AG10803 (cell line): ENCODE data around the gene SDR42E2.

Source experiments
- DNase-seq: peaks from one replicate; pipeline ENCODE4 v3.0.0; 2010; ENCODE audit warnings: low read depth
- H3K4me3 ChIP-seq: 2 replicates; pipeline ENCODE4 v1.5.1; 2011; ENCODE audit warnings: mild to moderate bottlenecking, low read length, control low read depth
- TF ChIP-seq, protein P1 (sequence below): conservative IDR thresholded peaks from 2 replicates; pipeline ENCODE4 v1.5.1; 2011; ENCODE audit warnings: mild to moderate bottlenecking, low read length, control low read depth, inconsistent platforms

The SDR42E2 gene

DNA sequence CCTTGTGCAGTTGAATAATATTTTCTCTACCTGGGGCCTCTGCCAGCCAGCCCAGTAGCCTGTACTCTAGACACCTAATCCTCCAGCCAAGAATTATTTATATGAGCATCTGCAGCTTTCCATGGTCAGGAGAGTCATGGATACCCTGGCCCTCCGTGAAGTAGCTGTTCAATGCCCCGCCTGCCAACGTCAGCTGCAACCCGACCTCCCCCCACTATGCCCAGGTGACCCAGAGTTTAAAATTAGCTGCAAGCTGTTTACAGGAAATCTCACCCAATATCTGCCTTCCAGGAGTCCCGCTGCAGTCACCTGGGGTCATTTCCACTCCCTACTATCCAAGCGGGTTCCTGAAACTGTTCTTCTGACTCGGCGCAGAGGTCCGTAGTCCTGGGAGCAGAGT is 12.3 kb downstream of the SDR42E2 start:
- TF ChIP-seq, protein P1, sequence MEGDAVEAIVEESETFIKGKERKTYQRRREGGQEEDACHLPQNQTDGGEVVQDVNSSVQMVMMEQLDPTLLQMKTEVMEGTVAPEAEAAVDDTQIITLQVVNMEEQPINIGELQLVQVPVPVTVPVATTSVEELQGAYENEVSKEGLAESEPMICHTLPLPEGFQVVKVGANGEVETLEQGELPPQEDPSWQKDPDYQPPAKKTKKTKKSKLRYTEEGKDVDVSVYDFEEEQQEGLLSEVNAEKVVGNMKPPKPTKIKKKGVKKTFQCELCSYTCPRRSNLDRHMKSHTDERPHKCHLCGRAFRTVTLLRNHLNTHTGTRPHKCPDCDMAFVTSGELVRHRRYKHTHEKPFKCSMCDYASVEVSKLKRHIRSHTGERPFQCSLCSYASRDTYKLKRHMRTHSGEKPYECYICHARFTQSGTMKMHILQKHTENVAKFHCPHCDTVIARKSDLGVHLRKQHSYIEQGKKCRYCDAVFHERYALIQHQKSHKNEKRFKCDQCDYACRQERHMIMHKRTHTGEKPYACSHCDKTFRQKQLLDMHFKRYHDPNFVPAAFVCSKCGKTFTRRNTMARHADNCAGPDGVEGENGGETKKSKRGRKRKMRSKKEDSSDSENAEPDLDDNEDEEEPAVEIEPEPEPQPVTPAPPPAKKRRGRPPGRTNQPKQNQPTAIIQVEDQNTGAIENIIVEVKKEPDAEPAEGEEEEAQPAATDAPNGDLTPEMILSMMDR, result no peak
- no peak for DNase-seq
- no peak overlapping the region for H3K4me3 ChIP-seq

DNA sequence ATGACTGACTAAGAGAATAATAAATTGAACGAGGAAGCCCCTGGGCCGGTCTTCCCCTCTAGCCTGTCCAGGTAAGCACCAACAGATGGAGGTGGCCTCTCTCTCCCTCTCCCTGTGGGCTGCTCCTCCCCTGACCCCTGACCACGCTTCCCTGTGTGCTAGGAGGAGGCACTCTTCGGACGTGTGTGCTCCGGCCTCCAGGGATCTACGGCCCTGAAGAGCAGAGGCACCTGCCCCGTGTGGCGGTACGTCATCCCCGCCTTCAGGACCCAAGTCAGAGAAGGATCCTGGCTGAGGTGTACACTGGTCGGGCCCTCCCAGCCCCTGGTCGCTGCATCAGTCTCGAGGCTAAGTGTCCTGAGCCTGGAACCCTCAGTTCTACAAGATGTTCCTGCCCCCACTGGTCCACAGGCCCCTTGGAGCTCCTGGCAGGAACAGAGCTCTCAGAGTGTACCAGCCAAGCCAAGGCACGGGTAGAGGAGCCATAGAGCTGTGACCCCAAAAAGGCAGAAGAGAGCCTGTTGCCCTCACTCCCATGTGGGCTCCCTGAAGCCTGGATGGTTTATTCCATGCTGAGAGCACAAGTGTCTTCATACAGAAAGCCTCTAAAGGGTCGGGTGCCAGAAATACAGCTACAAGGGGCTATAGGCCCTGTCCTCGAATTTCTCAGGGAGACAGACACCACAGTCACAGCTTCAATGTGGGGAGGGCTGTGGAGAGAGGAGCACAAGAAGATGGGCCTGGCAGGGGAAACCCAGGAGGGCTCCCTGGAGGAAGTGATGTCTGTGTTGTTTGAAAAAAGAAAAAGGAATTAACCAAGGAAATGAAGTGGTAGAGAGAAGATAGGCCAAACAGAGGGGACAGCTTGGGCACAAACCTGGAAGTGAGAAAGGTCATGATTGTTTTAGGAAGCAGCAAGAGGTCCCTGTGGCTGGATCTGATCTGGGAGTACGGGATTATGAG is 15.9 kb downstream of the SDR42E2 start:
- no peak for DNase-seq
- TF ChIP-seq, protein P1, result no peak
- no peak overlapping the region for H3K4me3 ChIP-seq

DNA sequence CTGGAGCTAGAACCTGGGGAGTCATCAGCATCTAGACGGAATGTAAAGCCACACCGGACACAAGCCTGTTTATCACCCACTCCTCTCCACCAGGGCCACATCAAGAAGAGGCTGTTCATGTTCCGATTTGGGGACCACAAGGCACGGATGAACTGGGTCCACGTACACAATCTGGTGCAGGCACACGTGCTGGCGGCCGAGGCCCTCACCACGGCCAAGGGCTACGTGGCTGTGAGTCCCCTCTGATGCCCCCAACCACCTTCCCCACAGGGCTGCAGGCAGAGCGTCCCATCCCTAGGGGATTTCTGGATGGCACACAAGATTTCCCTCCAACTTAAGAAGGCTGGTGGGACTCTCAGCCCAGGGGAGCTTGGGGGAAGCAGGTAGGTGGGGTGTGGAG is 19.1 kb downstream of the SDR42E2 start:
- TF ChIP-seq, protein P1, result no peak
- DNase-seq, result no peak
- H3K4me3 ChIP-seq, result no peak overlapping the region

DNA sequence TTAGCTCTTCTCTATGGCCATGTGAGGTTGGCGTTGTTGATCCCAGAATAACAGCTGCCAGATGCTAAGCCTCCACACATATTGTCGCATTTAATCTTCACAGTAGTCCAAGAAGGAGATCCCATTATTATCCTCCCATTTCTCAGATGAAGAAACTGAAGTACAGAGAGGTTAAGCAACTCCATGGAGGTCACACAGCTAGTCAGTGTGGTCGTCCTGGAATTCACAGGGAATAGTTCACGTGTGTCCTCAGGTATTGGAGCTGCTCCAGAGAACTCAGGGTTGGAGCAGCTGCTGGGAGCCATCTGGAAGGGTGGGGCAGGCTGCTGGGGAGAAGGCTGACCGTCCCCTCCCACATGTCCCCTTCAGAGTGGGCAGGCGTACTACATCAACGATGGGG is 19.5 kb downstream of the SDR42E2 start:
- DNase-seq, result no peak
- no peak overlapping the region for H3K4me3 ChIP-seq
- TF ChIP-seq, protein P1, result no peak

DNA sequence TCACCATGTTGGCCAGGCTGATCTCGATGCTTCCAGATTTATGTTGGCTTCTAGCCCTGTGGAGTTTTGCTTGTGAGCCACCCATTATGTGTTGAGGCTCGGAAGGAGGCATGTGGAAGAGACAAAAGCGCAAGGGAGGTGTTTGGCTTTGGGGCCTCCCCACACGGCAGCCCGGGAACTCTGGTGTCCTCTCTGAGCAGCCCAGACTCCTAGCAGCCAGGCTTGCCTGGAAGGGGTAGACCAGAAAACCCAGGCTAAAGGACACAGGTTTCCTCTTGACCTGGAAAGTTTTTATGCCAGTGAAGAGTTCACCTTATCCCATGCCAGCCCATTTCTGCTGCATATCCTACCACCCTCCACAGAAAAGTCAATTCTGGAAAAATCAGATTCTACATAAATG is 21.0 kb downstream of the SDR42E2 start:
- TF ChIP-seq, protein P1, result no peak
- no peak for DNase-seq
- no peak overlapping the region for H3K4me3 ChIP-seq

DNA sequence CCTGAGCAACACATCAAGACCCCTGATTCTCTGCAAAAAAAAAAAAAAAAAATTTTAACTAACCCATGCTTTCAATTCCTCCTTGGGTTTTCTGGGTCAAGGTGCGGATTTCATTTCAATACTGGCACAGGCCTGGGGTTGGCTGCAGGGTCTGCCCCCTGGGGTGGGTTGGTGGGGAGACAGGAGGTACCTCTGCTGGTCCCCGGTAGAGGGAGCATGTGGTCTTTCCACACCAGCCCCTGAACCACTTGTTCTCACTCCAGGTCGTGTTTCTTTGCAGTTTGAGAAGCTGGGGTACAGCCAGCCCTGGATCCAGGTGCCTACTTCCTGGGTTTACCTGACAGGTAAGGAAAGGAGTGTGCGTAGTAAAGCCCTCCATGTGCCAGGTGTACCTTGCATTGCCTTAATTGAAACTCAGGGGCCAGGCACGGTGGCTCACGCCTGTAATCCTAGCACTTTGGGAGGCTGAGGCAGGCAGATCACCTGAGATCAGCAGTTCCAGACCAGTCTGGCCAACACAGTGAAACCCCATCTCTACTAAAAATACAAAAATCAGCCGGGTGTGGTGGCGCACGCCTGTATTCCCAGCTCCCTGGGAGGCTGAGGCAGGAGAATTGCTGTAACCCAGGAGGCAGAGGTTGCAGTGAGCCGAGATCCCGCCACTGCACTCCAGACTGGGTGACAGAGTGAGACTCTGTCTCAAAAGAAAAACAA is 21.8 kb downstream of the SDR42E2 start:
- no peak for DNase-seq
- TF ChIP-seq, protein P1, result peak; percentile 19

DNA sequence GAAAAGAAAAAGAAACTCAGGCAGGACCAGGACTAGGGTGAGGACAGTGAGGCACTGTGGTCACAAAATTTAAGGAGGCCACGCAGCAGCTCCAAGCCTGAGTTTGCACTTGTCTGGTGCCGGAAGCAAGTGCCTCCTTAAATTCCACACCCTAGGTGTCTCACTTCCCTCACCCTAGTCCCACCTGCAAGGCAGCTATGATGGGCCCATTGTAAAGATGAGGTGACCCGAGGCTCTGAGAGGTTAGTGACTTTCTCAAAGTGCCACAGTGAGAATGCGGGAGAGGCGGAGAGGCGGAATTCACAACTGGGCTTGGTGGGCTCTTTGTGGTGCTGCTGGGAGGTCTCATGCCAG is 22.3 kb downstream of the SDR42E2 start:
- DNase-seq, result no peak
- no peak overlapping the region for H3K4me3 ChIP-seq
- TF ChIP-seq, protein P1, result no peak

More for the DNA sequence above, 21.8 kb downstream of the SDR42E2 start:
- H3K4me3 ChIP-seq, result no peak overlapping the region
